Left lung (tissue), 10 donors: ENCODE data around the gene PACS2. TPM values are rescaled to one million over a fixed set of nuclear protein-coding genes. Genes with fewer than 3 reads are reported as not detected.
A peak's percentile ranks its signal among the peaks of the same experiment; 100 is the strongest.

Experiments used
- ATAC-seq: fragments of 200-7000 bp; cut with Tn5 transposase; one replicate; pipeline ENCODE4 v1.9.1; 2020; ENCODE audit warnings: moderate library complexity
- DNase-seq, 4 donors: peaks; one replicate each; pipeline ENCODE4 v3.0.0-alpha.2; 2013 to 2020
- H3K27ac ChIP-seq, 2 donors: fragments of 200-600 bp; sonication (generic) in 1 of 2; one replicate each; pipeline versions ENCODE4 v1.5.0 to v1.8.0; 2020 to 2021
- H3K27me3 ChIP-seq, 2 donors: fragments of 200-600 bp; sonication (generic) in 1 of 2; one replicate each; pipeline versions ENCODE4 v1.5.0 to v1.8.0; 2020 to 2021
- H3K36me3 ChIP-seq, 2 donors: fragments of 200-600 bp; sonication (generic) in 1 of 2; one replicate each; pipeline versions ENCODE4 v1.5.0 to v1.8.0; 2020 to 2021
- H3K4me1 ChIP-seq, 2 donors: fragments of 200-600 bp; one replicate each; pipeline ENCODE4 v1.8.0; 2021
- H3K4me3 ChIP-seq, 2 donors: fragments of 200-600 bp; sonication (generic) in 1 of 2; one replicate each; pipeline versions ENCODE4 v1.5.0 to v1.8.0; 2020 to 2021; ENCODE audit warnings: mild to moderate bottlenecking in 1 of 2
- H3K9me3 ChIP-seq, 2 donors: fragments of 200-600 bp; sonication (generic) in 1 of 2; one replicate each; pipeline versions ENCODE4 v1.5.0 to v1.8.0; 2020 to 2021
- CTCF ChIP-seq, 2 donors: fragments of 200-600 bp; sonication (generic) in 1 of 2; IDR thresholded peaks; one replicate each; pipeline versions ENCODE4 v1.5.0 to v1.8.0; 2021; ENCODE audit warnings: antibody characterized with exemption in 2 of 2
- intact Hi-C, 2 donors: fragments of 100-400 bp; cut with DNase I; formaldehyde crosslinking; loops; one replicate each; pipeline versions ENCODE4 v1.11.2 to v1.14.2; 2022
- polyA plus RNA-seq, 6 donors: library from polyadenylated mRNA; unstranded; fragments of 120-200 nt; gene quantifications; one replicate each; pipeline ENCODE4 v1.2.1, GENCODE V29; 2013; ENCODE audit not compliant: insufficient read length in 6 of 6
- total RNA-seq, 2 donors: library from RNA; stranded (reverse); fragmentation: NEBNext Ultra II Directional; extraction: Animal tissue kit (Norgen Biotek cat#: 25700); gene quantifications; one replicate each; pipeline ENCODE4 v1.2.1, GENCODE V29; 2021
- donor health status: DM: no; HTN: yes; CAD: no.
- donor health status: DM: no; HTN: no; CAD: no.

The PACS2 gene
- total and polyA plus RNA-seq, 8 donors: 64.6 to 99.3 (median 75.4) TPM

- no peaks in the 10 kb centered on the region for H3K9me3 ChIP-seq
- no peaks in the 10 kb centered on the region for H3K27me3 ChIP-seq
- no peak overlapping the region for H3K4me3 ChIP-seq
- no peak for TF ChIP-seq CTCF (IDR thresholded peaks at IDR 0.05)
- H3K27ac ChIP-seq: peak overlapping the region in 1 of 2 donors; percentile 25
- ATAC-seq (no peak), DNase-seq (peak in 1 of 4 donors; percentile 3)
- H3K36me3 ChIP-seq: peaks cover 5 to 17% of the 10 kb centered on the region in 2 donors
- intact Hi-C loops: no loop called here
- H3K4me1 ChIP-seq: peaks cover 0 to 11% of the 10 kb centered on the region in 2 donors
Measured at GRCh38 chr14:105431256-105431655, 116.7 kb downstream of the PACS2 start.

- H3K4me3 ChIP-seq: no peak overlapping the region
- peaks cover 4 to 5% of the 10 kb centered on the region in 2 donors for H3K36me3 ChIP-seq
- no peaks in the 10 kb centered on the region for H3K9me3 ChIP-seq
- DNase-seq (no peak), ATAC-seq (no peak)
- intact Hi-C loops: no loop called here
- no peaks in the 10 kb centered on the region for H3K27me3 ChIP-seq
- H3K27ac ChIP-seq: no peak overlapping the region
- H3K4me1 ChIP-seq: peaks cover 0 to 11% of the 10 kb centered on the region in 2 donors
- TF ChIP-seq CTCF (IDR thresholded peaks at IDR 0.05): no peak
Measured at GRCh38 chr14:105432657-105433056, 118.1 kb downstream of the PACS2 start.

GRCh38 chr14:105433161-105433605, 118.6 kb downstream of the PACS2 start:
- DNase-seq (peak in 1 of 4 donors; percentile 66), ATAC-seq (no peak)
- Histone ChIP-seq H3K4me3 (no peak overlapping the region), H3K27ac (no peak overlapping the region), H3K36me3 (peaks cover 2 to 5% of the 10 kb centered on the region in 2 donors), H3K27me3 (no peaks in the 10 kb centered on the region), H3K4me1 (peaks cover 0 to 11% of the 10 kb centered on the region in 2 donors), H3K9me3 (no peaks in the 10 kb centered on the region)
- intact Hi-C loops: no loop called here
- no peak for TF ChIP-seq CTCF (IDR thresholded peaks at IDR 0.05)

GRCh38 chr14:105436402-105436801, 121.9 kb downstream of the PACS2 start:
- intact Hi-C loops: no loop called here
- H3K36me3 ChIP-seq: peaks cover 0 to 27% of the 10 kb centered on the region in 2 donors
- H3K4me1 ChIP-seq: peaks cover 0 to under 1% of the 10 kb centered on the region in 2 donors
- DNase-seq (no peak), ATAC-seq (no peak)
- TF ChIP-seq CTCF (IDR thresholded peaks at IDR 0.05): no peak
- H3K9me3 ChIP-seq: no peaks in the 10 kb centered on the region
- H3K27me3 ChIP-seq: no peaks in the 10 kb centered on the region
- no peak overlapping the region for H3K4me3 ChIP-seq
- H3K27ac ChIP-seq: no peak overlapping the region

- Histone ChIP-seq H3K27ac (no peak overlapping the region), H3K36me3 (peaks cover 0 to 30% of the 10 kb centered on the region in 2 donors), H3K4me1 (no peaks in the 10 kb centered on the region), H3K4me3 (no peak overlapping the region), H3K9me3 (no peaks in the 10 kb centered on the region), H3K27me3 (no peaks in the 10 kb centered on the region)
- ATAC-seq (no peak), DNase-seq (no peak)
- intact Hi-C loops: no loop called here
- TF ChIP-seq CTCF (IDR thresholded peaks at IDR 0.05): no peak
Measured at GRCh38 chr14:105436891-105437722, 122.6 kb downstream of the PACS2 start.
